Ishikawa (cell line): ENCODE data around the gene ST6GALNAC3.

Experiments
- CEBPB ChIP-seq: IDR thresholded peaks from 2 replicates; pipeline ENCODE4 v1.6.1; 2012
- EP300 ChIP-seq: IDR thresholded peaks from 2 replicates; pipeline ENCODE4 v1.6.1; 2012; ENCODE audit warnings: borderline replicate concordance
- TCF12 ChIP-seq: IDR thresholded peaks from 2 replicates; pipeline ENCODE4 v1.6.1; 2012; ENCODE audit warnings: low read depth
- TEAD4 ChIP-seq: IDR thresholded peaks from 2 replicates; pipeline ENCODE4 v1.6.1; 2012
- YY1 ChIP-seq: IDR thresholded peaks from 2 replicates; pipeline ENCODE4 v1.6.1; 2012; ENCODE audit warnings: low read depth
- TF ChIP-seq, protein P1 (sequence below): IDR thresholded peaks from 2 replicates; pipeline ENCODE4 v1.6.1; 2012; ENCODE audit warnings: low read depth, mild to moderate bottlenecking
- TF ChIP-seq, protein P2 (sequence below): IDR thresholded peaks from 2 replicates; pipeline ENCODE4 v1.6.1; 2012

DNA sequence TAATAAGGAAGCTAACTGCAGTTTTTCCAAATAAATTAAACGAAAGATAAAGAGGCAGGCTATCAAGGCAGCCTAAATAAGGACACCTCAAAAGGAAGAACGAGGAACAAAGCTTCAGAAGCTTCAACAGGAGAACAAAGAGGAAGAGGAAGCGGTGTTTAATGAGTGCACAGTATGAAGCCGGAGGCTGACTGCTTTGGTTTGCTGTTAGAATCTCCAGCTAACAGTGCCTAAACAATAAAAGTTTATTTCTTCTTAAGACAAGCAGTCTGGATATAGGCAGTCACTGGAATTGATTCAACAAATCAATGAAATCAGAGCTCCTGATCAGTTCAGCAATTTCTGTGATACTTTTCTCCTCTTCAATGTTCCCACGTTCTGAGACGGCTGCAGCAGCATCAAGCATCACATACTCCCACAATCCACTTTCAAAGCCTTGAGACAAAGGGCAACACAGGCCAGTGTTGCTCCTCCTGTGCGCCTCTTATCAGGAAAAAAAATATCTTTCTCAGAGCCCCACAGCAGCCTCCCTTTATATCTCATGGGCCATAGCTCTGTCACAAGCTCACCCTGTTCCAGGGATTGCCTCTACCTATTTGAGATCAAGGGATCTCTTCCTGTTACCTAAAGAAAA lies 427.2 kb downstream of the ST6GALNAC3 start:
- TF ChIP-seq, protein P1, sequence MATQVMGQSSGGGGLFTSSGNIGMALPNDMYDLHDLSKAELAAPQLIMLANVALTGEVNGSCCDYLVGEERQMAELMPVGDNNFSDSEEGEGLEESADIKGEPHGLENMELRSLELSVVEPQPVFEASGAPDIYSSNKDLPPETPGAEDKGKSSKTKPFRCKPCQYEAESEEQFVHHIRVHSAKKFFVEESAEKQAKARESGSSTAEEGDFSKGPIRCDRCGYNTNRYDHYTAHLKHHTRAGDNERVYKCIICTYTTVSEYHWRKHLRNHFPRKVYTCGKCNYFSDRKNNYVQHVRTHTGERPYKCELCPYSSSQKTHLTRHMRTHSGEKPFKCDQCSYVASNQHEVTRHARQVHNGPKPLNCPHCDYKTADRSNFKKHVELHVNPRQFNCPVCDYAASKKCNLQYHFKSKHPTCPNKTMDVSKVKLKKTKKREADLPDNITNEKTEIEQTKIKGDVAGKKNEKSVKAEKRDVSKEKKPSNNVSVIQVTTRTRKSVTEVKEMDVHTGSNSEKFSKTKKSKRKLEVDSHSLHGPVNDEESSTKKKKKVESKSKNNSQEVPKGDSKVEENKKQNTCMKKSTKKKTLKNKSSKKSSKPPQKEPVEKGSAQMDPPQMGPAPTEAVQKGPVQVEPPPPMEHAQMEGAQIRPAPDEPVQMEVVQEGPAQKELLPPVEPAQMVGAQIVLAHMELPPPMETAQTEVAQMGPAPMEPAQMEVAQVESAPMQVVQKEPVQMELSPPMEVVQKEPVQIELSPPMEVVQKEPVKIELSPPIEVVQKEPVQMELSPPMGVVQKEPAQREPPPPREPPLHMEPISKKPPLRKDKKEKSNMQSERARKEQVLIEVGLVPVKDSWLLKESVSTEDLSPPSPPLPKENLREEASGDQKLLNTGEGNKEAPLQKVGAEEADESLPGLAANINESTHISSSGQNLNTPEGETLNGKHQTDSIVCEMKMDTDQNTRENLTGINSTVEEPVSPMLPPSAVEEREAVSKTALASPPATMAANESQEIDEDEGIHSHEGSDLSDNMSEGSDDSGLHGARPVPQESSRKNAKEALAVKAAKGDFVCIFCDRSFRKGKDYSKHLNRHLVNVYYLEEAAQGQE, result no peak
- no peak for TF ChIP-seq YY1
- TF ChIP-seq TEAD4, result no peak
- TF ChIP-seq, protein P2, sequence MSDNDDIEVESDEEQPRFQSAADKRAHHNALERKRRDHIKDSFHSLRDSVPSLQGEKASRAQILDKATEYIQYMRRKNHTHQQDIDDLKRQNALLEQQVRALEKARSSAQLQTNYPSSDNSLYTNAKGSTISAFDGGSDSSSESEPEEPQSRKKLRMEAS, result no peak
- TF ChIP-seq EP300, result no peak
- no peak for TF ChIP-seq CEBPB
- TF ChIP-seq TCF12, result no peak
